RKO (cell line): ENCODE measurements around the gene POLN.
"Not testable (repeated sequence)": the region's sequence is repeated elsewhere in the genome, so short reads cannot be mapped to it uniquely, and the experiment has no call there.

Source experiments
- DNase-seq: peaks from one replicate; pipeline ENCODE4 v3.0.0-alpha.2; 2016; ENCODE audit warnings: low spot score

POLN gene

GRCh38 chr4:2275044-2275397 is 33.1 kb upstream of the POLN start:
- not testable (repeated sequence) for DNase-seq

DNA sequence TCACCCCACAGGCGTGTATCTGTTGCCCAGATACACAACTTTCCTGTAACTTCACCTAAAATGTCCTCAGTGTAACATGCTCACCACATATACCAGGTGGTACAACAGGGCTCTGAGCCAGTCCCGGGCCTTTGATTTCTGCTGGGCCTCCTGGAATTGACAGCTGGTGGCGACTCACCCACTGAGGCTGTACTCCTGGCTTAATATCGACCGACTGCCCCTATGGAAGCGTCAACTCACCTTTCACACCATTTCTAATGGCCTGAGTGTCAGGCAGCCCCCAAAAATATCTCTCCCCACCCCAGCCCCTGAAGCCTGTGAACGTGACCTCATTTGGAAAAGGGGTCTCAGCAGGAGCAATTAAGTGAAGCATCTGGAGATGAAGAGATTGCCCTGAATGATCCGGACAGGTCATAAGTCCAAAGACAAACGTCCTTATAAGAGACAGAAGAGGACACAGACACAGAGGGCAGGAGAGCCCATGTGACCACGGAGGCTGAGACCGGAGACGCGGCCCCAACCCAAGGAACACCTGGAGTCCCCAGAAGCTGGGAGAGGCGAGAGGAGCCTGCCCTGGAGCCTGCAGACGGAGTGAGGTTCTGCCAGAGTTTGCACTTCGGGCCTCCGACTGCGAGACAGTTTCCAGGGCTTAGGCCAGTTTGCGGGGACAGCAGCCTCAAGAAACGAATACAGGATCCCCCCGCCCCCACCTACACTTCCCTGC is 32.6 kb upstream of the POLN start:
- no peak for DNase-seq

GRCh38 chr4:2273657-2274319 is 31.9 kb upstream of the POLN start:
- no peak for DNase-seq

DNA sequence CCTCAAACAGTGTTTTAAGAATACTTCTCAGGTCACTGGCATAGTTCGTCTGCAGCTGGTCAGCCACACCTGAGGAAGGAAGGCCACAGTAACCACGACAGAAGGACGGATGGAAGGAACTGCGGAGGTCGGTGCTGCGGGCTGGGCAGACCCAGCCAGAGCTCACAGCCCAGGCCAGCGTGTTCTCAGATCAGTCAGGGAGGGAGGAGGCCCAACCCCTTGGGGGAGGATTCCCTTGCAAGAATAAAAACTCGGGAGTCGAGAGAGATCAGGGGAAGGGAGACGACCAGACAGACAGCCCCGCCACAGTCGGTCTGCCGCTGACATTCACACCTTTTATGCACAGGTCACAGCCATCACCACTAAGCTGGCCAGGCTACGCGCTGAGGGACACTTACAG is 31.3 kb upstream of the POLN start:
- no peak for DNase-seq

GRCh38 chr4:2272828-2273120 is 30.9 kb upstream of the POLN start:
- no peak for DNase-seq

GRCh38 chr4:2272026-2272827 is 30.3 kb upstream of the POLN start:
- no peak for DNase-seq

DNA sequence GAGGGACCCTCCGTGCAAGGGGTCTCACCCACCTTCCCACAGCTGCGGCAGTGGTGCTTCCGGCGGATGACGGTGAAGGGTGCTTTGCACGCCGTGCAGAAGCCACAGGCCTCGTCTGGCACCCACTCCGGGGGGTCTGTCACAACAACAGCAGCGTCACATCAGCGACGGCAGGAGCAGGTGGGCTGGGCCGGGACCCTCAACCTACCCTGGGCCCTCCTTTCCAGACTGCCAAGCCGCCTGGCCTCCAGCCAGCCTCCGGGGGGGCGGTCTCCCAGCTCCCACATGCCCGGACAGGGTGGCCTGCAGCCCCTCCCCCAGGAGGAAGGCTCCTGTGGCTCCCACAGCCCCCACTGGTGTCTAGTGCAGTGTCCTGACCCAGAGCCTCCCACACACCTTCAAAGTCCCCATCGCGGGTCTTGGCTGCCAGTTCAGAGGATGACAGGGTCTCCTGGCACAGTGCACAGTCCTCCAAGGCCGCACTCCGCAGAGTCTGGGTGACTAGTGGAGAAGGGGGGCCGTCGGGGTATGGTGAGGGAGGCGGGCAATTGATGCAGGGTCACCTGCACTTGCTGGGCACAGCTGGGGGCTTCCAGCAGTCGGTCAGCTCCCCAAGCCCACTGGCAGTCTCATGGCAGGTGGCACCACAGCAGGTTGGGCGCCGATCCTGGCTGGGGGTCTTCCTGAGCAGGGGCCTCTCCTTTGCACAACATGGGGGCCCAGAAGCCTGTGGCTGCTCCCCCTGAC is 29.5 kb upstream of the POLN start:
- DNase-seq = no peak

GRCh38 chr4:2270341-2271165 is 28.6 kb upstream of the POLN start:
- no peak for DNase-seq

GRCh38 chr4:2269618-2270163 is 27.8 kb upstream of the POLN start:
- no peak for DNase-seq

DNA sequence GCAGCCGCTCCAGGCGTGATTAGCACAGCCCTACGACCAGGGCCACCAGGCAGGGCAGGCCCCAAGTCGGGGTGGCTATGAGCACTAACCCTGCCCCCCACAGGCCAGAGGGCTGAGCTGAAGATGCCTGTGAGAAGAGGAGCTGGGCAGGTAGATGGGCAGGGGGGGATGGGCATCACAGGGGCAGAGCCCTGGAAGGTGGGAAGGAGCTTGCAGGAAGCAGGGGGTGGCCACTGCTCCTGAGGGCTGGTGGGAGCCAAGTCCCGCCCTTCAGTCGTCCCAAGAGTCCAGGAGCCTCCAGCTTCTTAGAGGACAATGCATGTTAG is 27.2 kb upstream of the POLN start:
- DNase-seq = no peak

- no peak for DNase-seq
These were observed 26.7 kb upstream of the POLN start for GRCh38 chr4:2268357-2269205.

DNA sequence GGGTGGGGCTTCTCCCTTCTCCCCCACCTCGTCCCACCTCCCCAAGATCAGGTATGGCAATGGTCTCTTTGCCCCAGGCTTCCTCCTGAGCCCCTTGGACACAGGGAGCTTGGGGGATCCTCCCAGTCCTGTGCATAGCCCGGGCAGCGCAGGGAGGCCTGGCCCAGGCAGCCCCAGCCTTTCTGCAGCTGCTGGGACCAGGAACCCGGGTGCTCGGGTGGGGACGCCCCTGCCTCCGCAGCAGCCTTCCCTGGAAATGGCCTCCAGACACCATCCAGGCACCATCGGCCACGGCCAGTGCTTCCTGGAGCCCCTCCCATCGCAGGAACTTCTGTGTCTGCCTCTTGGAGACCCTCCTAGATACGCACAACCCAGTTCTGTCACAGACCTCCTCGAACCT is 25.9 kb upstream of the POLN start:
- no peak for DNase-seq

GRCh38 chr4:2267320-2267811 is 25.4 kb upstream of the POLN start:
- DNase-seq = no peak

- no peak for DNase-seq
These were observed 24.9 kb upstream of the POLN start for GRCh38 chr4:2266821-2267220.

DNA sequence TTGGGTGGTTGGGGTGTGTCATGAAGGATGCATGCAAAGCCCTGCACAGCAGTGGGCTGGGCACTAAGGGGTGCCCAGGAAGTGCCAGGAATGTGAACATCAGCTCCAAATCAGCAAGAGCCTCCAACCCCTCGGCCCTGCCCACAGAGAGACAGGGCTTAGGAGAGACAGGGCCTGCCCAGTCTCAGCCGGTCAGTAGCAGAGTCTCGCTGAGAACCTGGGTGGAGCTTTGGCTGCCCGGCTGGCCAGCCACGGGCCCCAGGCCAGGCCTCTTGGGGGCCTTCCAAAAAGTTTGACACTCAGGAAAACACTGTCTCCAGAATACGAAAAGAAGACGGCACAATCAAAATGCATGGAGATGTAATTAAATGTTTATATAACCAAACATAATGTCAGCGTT is 24.3 kb upstream of the POLN start:
- no peak for DNase-seq

DNA sequence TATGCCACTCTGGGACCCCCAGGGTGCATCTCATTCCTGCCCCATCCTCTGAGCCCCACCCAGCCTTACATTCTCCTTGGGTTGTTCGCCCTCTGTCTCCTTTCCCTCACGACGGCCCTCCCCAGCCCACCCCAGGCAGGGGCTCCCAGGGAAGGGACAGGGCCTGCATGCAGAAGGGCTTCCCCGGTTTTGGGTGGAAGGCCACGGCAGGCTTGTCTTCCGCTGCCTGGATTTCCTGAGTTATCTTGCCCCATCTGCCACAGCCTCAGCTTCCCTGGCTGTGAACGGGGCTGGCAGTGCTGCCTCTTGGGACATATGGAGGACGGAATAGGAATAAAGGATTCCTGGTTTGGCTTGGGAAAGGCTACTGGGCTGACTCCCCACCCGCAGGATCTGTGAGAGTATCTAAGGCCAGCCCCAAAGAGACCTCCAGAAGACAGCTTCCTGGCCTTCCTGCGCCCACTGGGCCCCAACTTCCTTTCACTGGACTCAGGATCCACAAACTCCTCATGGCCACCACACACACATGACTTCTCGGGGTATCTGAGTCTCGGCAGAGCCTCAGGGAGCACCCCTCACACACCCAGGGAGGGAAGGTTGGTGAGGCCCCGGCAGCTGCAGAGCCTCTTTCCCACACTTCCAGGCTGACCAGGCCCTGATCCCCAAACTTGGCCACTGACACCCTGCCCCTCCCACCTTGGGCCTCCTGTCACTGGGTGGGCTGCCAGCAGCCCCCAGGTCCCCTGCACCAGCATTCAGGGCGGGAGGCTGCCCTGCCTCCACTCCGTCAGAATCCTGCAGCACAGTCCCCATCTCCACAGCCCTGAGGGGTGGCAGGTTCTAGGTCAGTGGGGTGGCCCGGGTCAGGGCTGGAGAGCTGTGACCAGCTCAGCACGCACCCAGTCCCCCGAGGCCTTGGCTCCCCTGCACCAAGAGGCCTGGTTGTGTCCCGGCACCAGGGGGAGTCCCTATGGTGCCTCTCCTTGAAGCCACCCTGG is 23.5 kb upstream of the POLN start:
- no peak for DNase-seq

GRCh38 chr4:2264481-2265041 is 22.6 kb upstream of the POLN start:
- no peak for DNase-seq

- DNase-seq = no peak
These were observed 22.0 kb upstream of the POLN start for GRCh38 chr4:2263926-2264321.

DNA sequence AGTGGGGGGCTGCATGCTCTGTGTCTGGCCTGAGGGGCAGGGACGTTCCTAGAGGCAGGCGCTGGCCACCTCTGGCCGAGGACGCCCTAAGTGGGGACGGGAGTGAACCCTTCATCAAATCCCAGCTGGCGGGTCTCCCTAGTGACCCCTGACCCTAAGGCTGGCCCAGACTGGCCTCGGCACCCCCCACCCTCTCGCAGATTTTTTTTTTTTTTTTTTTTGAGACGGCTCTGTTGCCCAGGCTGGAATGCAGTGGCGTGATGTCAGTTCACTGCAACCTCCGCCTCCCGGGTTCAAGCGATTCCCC is 21.0 kb upstream of the POLN start:
- DNase-seq = no peak
